Mesenchymal stem cell (in vitro differentiated cells and primary cell): Measurements from ENCODE around the gene CNOT6L.

Experiments used
- DNase-seq: peaks from one replicate; pipeline ENCODE4 v3.0.0-alpha.2; 2013
- H2AFZ ChIP-seq: one replicate; pipeline ENCODE4 v1.6.1; 2013; ENCODE audit warnings: low read depth, mild to moderate bottlenecking, control low read depth, inconsistent platforms, low read length, moderate library complexity
- H2AK5ac ChIP-seq: 2 replicates; pipeline ENCODE4 v1.6.1; 2013; ENCODE audit warnings: low read length, moderate library complexity, mild to moderate bottlenecking, inconsistent platforms; ENCODE audit not compliant: severe bottlenecking
- H2BK120ac ChIP-seq: one replicate; pipeline ENCODE4 v1.6.1; 2013; ENCODE audit warnings: low read depth, mild to moderate bottlenecking, inconsistent platforms, low read length, moderate library complexity
- H2BK12ac ChIP-seq, 2 experiments: one replicate each; pipeline ENCODE4 v1.6.1; 2013; ENCODE audit warnings: inconsistent platforms in 2 of 2, low read length in 2 of 2, mild to moderate bottlenecking in 2 of 2, moderate library complexity in 2 of 2, control low read depth in 1 of 2
- H2BK15ac ChIP-seq: one replicate; pipeline ENCODE4 v1.6.1; 2013; ENCODE audit warnings: mild to moderate bottlenecking, low read depth, inconsistent platforms; ENCODE audit not compliant: poor library complexity, severe bottlenecking
- H2BK5ac ChIP-seq: 2 replicates; pipeline ENCODE4 v1.6.1; 2013; ENCODE audit warnings: low read depth, mild to moderate bottlenecking, low read length, control low read depth, inconsistent platforms; ENCODE audit not compliant: poor library complexity, severe bottlenecking
- H3K14ac ChIP-seq, 2 experiments: one replicate each; pipeline ENCODE4 v1.6.1; 2013; ENCODE audit warnings: inconsistent platforms in 2 of 2, low read length in 2 of 2, control low read depth in 1 of 2, mild to moderate bottlenecking in 1 of 2, moderate library complexity in 1 of 2
- H3K18ac ChIP-seq, 2 experiments: one replicate each; pipeline ENCODE4 v1.6.1; 2013; ENCODE audit warnings: inconsistent platforms in 2 of 2, low read length in 2 of 2, control low read depth in 1 of 2, low read depth in 1 of 2, mild to moderate bottlenecking in 1 of 2
- H3K23ac ChIP-seq, 2 experiments: one replicate each; pipeline ENCODE4 v1.6.1; 2013; ENCODE audit warnings: inconsistent platforms in 2 of 2, low read length in 2 of 2, mild to moderate bottlenecking in 2 of 2, moderate library complexity in 2 of 2, control low read depth in 1 of 2
- H3K27ac ChIP-seq: 2 replicates; pipeline ENCODE4 v1.5.1; 2013; ENCODE audit warnings: mild to moderate bottlenecking, moderate library complexity, low read length, control low read depth, inconsistent platforms; ENCODE audit not compliant: poor library complexity, severe bottlenecking
- H3K27me3 ChIP-seq, 2 experiments: 2 replicates each; pipeline versions ENCODE4 v1.6.1 to v1.7.0; 2013; ENCODE audit warnings: low read length in 2 of 2, mild to moderate bottlenecking in 2 of 2, moderate library complexity in 2 of 2, control low read depth in 1 of 2, inconsistent platforms in 1 of 2; ENCODE audit not compliant: control insufficient read depth in 1 of 2, insufficient read depth in 1 of 2
- H3K36me3 ChIP-seq, 2 experiments: 2 replicates each; pipeline versions ENCODE4 v1.6.1 to v1.7.0; 2013; ENCODE audit warnings: low read length in 2 of 2, control low read depth in 1 of 2, inconsistent platforms in 1 of 2, low read depth in 1 of 2, mild to moderate bottlenecking in 1 of 2; ENCODE audit not compliant: insufficient read depth in 2 of 2, control insufficient read depth in 1 of 2
- H3K4ac ChIP-seq, 2 experiments: one replicate each; pipeline ENCODE4 v1.6.1; 2013; ENCODE audit warnings: inconsistent platforms in 2 of 2, low read length in 2 of 2, mild to moderate bottlenecking in 2 of 2, moderate library complexity in 2 of 2, control low read depth in 1 of 2, low read depth in 1 of 2
- H3K4me1 ChIP-seq: 2 replicates; pipeline ENCODE4 v1.6.1; 2013; ENCODE audit warnings: low read depth, low read length, control low read depth; ENCODE audit not compliant: control insufficient read depth, insufficient read depth
- H3K4me2 ChIP-seq: 2 replicates; pipeline ENCODE4 v1.6.1; 2013; ENCODE audit warnings: low read length, mild to moderate bottlenecking, inconsistent platforms; ENCODE audit not compliant: poor library complexity, severe bottlenecking
- H3K4me3 ChIP-seq, 2 experiments: 2 replicates each; pipeline versions ENCODE4 v1.5.1 to v1.7.0; 2013; ENCODE audit warnings: low read length in 2 of 2, mild to moderate bottlenecking in 2 of 2, control low read depth in 1 of 2, low read depth in 1 of 2; ENCODE audit not compliant: insufficient read depth in 1 of 2
- H3K79me1 ChIP-seq: replicated peaks from 2 replicates; pipeline ENCODE4 v1.6.1; 2013; ENCODE audit warnings: mild to moderate bottlenecking, control low read depth, low read length, inconsistent platforms; ENCODE audit not compliant: poor library complexity, severe bottlenecking
- H3K9ac ChIP-seq: 2 replicates; pipeline ENCODE4 v1.7.0; 2013; ENCODE audit warnings: mild to moderate bottlenecking, low read length, moderate library complexity
- H3K9me3 ChIP-seq: 2 replicates; pipeline ENCODE4 v1.7.0; 2013; ENCODE audit warnings: mild to moderate bottlenecking, low read length; ENCODE audit not compliant: control insufficient read depth
- H4K8ac ChIP-seq: one replicate; pipeline ENCODE4 v1.6.1; 2013; ENCODE audit warnings: inconsistent platforms, mild to moderate bottlenecking, low read length, moderate library complexity
- H4K91ac ChIP-seq: one replicate; pipeline ENCODE4 v1.6.1; 2013; ENCODE audit warnings: mild to moderate bottlenecking, low read length, inconsistent platforms
- WGBS: methylation state at CpG from one replicate; pipeline ENCODE4 v1.1.7; 2013; ENCODE audit warnings: mixed read lengths; 5-methylcytosine and 5-hydroxymethylcytosine counted together

Gene CNOT6L

GRCh38 chr4:77734928-77735327 is 84.2 kb downstream of the CNOT6L start:
- no peak overlapping the region for H3K23ac ChIP-seq
- H2BK5ac ChIP-seq = no peak overlapping the region
- H2AK5ac ChIP-seq = no peak overlapping the region
- H2BK15ac ChIP-seq = no peak overlapping the region
- WGBS = 81% methylated on average over 4 of the region's 4 CpGs
- no peak overlapping the region for H2AFZ ChIP-seq
- no peak overlapping the region for H3K18ac ChIP-seq
- no peak overlapping the region for H3K4me3 ChIP-seq
- DNase-seq = peak; percentile 91
- peaks cover 3% of the 10 kb centered on the region for H3K79me1 ChIP-seq
- H3K27me3 ChIP-seq = no peaks in the 10 kb centered on the region
- H3K9me3 ChIP-seq = no peaks in the 10 kb centered on the region
- peak overlapping the region; percentile 66 for H3K27ac ChIP-seq
- no peak overlapping the region for H2BK12ac ChIP-seq
- H3K4me2 ChIP-seq = no peak overlapping the region
- no peak overlapping the region for H3K9ac ChIP-seq
- H3K36me3 ChIP-seq = peaks cover under 1 to 35% of the 10 kb centered on the region in 2 experiments
- no peak overlapping the region for H2BK120ac ChIP-seq
- H4K91ac ChIP-seq = no peak overlapping the region
- peak overlapping the region; percentile 2 for H4K8ac ChIP-seq
- no peak overlapping the region for H3K4ac ChIP-seq
- H3K14ac ChIP-seq = no peak overlapping the region
- H3K4me1 ChIP-seq = no peaks in the 10 kb centered on the region

- Histone ChIP-seq H3K9ac (no peak overlapping the region), H2BK15ac (no peak overlapping the region), H3K18ac (no peak overlapping the region), H3K79me1 (no peaks in the 10 kb centered on the region), H3K9me3 (no peaks in the 10 kb centered on the region), H4K8ac (no peak overlapping the region), H2AK5ac (no peak overlapping the region), H3K4me1 (no peaks in the 10 kb centered on the region), H3K14ac (no peak overlapping the region), H3K36me3 (peaks cover 0 to 44% of the 10 kb centered on the region in 2 experiments), H4K91ac (no peak overlapping the region), H2AFZ (no peak overlapping the region), H3K4me3 (no peak overlapping the region), H3K4ac (no peak overlapping the region), H3K4me2 (no peak overlapping the region), H3K27ac (no peak overlapping the region), H3K23ac (no peak overlapping the region), H2BK120ac (no peak overlapping the region), H3K27me3 (no peaks in the 10 kb centered on the region), H2BK5ac (no peak overlapping the region), H2BK12ac (no peak overlapping the region)
- no peak for DNase-seq
- WGBS = 100% methylated on average over 1 of the region's 1 CpG
Measured at GRCh38 chr4:77731656-77732055, 87.5 kb downstream of the CNOT6L start.

- Histone ChIP-seq H2BK120ac (no peak overlapping the region), H3K9me3 (no peaks in the 10 kb centered on the region)
Measured at GRCh38 chr4:77728420-77728819, 90.7 kb downstream of the CNOT6L start.

GRCh38 chr4:77721073-77721472 is 98.1 kb downstream of the CNOT6L start:
- H3K4me1 ChIP-seq = no peaks in the 10 kb centered on the region
- no peak overlapping the region for H4K8ac ChIP-seq
- H2BK5ac ChIP-seq = no peak overlapping the region
- no peaks in the 10 kb centered on the region for H3K27me3 ChIP-seq
- no peak overlapping the region for H3K4me2 ChIP-seq
- no peak overlapping the region for H3K4me3 ChIP-seq
- H3K79me1 ChIP-seq = peaks cover 6% of the 10 kb centered on the region
- H4K91ac ChIP-seq = no peak overlapping the region
- no peak overlapping the region for H2AFZ ChIP-seq
- H2BK120ac ChIP-seq = no peak overlapping the region
- no peak overlapping the region for H3K9ac ChIP-seq
- H3K23ac ChIP-seq = no peak overlapping the region
- no peak overlapping the region for H2AK5ac ChIP-seq
- H3K14ac ChIP-seq = no peak overlapping the region
- H3K18ac ChIP-seq = no peak overlapping the region
- peaks cover 0 to 28% of the 10 kb centered on the region in 2 experiments for H3K36me3 ChIP-seq
- no peaks in the 10 kb centered on the region for H3K9me3 ChIP-seq
- no peak overlapping the region for H2BK15ac ChIP-seq
- DNase-seq = no peak
- no peak overlapping the region for H3K27ac ChIP-seq
- no peak overlapping the region for H2BK12ac ChIP-seq
- H3K4ac ChIP-seq = no peak overlapping the region

More at GRCh38 chr4:77728420-77728819, 90.7 kb downstream of the CNOT6L start:
- Histone ChIP-seq H3K4ac (no peak overlapping the region), H3K36me3 (peaks cover 0 to 64% of the 10 kb centered on the region in 2 experiments), H3K4me3 (no peak overlapping the region), H2AK5ac (no peak overlapping the region), H4K8ac (no peak overlapping the region), H3K9ac (no peak overlapping the region), H3K27me3 (no peaks in the 10 kb centered on the region), H3K18ac (no peak overlapping the region), H2BK12ac (no peak overlapping the region), H2BK15ac (no peak overlapping the region), H4K91ac (no peak overlapping the region), H3K4me2 (no peak overlapping the region), H3K27ac (no peak overlapping the region), H2AFZ (no peak overlapping the region), H3K23ac (no peak overlapping the region), H2BK5ac (no peak overlapping the region), H3K14ac (no peak overlapping the region), H3K79me1 (no peaks in the 10 kb centered on the region), H3K4me1 (no peaks in the 10 kb centered on the region)
- WGBS = no CpG with 5 or more reads among the region's 1 CpG
- no peak for DNase-seq
